ENCODE measurements around the gene RBMS1.

- TF ChIP-seq, protein P1, sequence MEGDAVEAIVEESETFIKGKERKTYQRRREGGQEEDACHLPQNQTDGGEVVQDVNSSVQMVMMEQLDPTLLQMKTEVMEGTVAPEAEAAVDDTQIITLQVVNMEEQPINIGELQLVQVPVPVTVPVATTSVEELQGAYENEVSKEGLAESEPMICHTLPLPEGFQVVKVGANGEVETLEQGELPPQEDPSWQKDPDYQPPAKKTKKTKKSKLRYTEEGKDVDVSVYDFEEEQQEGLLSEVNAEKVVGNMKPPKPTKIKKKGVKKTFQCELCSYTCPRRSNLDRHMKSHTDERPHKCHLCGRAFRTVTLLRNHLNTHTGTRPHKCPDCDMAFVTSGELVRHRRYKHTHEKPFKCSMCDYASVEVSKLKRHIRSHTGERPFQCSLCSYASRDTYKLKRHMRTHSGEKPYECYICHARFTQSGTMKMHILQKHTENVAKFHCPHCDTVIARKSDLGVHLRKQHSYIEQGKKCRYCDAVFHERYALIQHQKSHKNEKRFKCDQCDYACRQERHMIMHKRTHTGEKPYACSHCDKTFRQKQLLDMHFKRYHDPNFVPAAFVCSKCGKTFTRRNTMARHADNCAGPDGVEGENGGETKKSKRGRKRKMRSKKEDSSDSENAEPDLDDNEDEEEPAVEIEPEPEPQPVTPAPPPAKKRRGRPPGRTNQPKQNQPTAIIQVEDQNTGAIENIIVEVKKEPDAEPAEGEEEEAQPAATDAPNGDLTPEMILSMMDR (IDR thresholded peaks at IDR 0.05; ENCODE audit: poor library complexity, severe bottlenecking): no peak
- TF ChIP-seq EP300 (conservative IDR thresholded peaks at IDR 0.05; ENCODE audit: poor library complexity, severe bottlenecking) (no peak), POLR2AphosphoS5 (IDR thresholded peaks at IDR 0.05) (no peak), SMC3 (conservative IDR thresholded peaks at IDR 0.05; ENCODE audit: poor library complexity) (no peak), EZH2 (IDR thresholded peaks at IDR 0.05; ENCODE audit: borderline replicate concordance, insufficient read depth, low read length, poor library complexity, severe bottlenecking) (no peak)
Observed at GRCh38 chr2:160509016-160509415, 15.4 kb upstream of the RBMS1 start.

All from neural cell (in vitro differentiated cells).